HL-60/S4 treated with phorbol 12-myristate 13-acetate at 8.2 ng/mL for 4 days and 3 days (cell line): ENCODE data around the gene RSU1.
"Not testable (repeated sequence)": the region's sequence is repeated elsewhere in the genome, so short reads cannot be mapped to it uniquely, and the experiment has no call there.

Experiments
- in situ Hi-C: fragments of 300-500 bp; cut with MboI; formaldehyde crosslinking; loops from 2 replicates; pipeline ENCODE4 v1.15.0; 2022; ENCODE audit warnings: low sequenced_read_pairs

RSU1 gene

DNA sequence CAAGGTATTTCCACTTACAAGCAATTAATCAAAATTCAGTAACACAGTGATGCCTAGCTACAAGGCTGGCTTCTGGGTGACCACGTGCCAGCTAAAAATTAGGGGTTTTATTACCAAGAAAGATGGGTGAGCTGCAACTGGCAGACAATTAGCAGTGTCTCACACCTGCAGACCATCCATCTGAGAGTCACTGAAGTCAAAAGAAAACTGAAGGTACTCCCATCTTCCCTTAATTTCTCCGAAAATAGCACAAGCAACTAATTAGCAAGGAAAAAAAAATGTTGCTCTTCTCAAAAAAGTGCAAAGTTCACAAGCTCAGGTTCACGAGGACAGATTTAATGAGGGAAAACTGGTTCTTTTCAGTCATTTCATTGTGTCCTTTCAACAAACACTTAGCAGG is 28.4 kb downstream of the RSU1 start:
- in situ Hi-C loops, result loop anchor here (25.0 kb wide), 2 partner anchors 676 to 901 kb away; no protein-coding TSS in a partner anchor

DNA sequence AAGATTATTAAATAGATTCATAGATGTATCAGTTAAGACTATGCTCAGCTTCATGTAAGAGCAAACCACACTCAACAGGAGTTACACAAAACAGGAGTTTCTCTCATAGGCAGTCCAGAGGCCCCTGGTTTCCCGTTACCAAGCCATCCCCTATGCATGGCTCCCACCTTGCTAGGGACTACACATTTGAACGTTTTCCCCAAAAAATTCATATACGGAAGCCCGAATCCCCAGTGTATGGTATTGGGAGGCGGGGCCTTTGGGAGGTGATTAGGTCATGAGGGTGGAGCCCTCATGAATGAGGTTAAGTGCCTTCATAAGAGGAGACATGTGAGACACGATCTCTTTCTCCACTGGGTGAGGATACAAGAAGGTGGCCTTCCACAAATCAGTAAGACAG is 29.1 kb downstream of the RSU1 start:
- in situ Hi-C loops, result loop anchor here (25.0 kb wide), 2 partner anchors 676 to 901 kb away; no protein-coding TSS in a partner anchor

DNA sequence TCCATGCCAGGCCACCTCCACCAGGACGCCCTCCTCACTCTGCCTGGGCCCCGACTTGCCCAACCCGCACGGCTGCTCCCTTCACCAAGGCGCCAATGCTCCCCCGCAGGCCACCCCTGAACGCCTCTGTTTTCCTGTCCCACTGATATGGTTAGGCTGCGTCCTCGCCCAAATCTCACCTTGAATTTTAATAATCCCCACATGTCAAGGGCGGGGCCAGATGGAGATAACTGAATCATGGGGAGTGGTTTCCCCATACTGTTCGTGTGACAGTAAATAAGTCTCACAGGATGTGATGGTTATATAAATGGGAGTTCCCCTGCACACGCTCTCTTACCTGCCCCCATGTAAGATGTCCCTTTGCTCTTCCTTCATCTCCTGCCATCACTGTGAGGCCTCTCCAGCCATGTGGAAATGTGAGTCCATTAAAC is 29.8 kb downstream of the RSU1 start:
- in situ Hi-C loops, result loop anchor here (25.0 kb wide), 2 partner anchors 675 to 900 kb away; no protein-coding TSS in a partner anchor

DNA sequence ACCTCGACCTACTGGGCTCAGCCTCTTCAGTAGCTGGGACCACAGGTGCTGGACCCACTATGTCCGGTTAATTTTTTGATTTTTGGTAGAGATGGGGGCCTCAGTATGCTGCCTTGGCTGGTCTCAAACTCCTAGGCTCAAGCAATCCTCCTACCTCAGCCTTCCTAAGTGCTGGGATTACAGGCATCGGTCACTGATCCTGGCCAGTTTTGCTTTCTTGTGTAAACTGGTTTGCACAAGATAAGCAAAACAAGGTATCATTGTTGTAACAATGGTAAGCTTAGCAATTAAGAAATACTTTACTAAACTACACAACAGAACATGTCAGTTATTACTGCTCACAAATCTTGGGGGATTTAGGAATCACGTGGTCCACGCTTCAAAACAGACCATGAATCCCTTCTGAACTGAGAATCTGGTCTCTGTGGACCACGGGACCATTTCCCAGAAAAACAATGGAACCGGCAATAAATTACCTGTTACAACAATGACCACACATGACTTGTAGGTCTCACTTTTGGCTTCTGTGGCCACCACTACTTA is 36.8 kb downstream of the RSU1 start:
- in situ Hi-C loops, result loop anchor here (25.0 kb wide), 2 partner anchors 668 to 893 kb away; no protein-coding TSS in a partner anchor

DNA sequence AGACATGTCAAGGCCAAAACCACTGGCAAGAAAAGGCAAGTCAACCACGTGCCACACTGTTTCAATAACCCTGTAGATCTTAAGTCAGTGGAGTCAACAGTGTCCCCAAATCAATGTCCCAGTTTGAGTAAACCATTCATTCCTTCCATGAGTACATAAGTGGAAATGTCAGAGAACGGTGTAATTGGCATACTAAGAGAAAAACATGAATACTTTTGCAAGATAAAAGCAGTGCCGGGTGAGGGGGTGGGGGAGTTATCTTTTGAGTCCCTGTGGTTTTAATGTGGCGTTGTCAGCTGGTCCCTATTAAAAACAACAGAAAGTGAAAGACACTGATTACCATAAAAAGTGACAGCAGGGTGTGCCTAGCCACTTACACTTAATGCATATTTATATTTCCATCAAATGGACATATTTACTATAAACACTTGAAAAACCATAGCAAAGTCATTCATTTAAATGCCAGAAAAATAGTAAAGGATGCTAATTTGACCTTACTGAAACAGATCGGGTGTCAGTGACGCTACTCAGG is 37.8 kb downstream of the RSU1 start:
- in situ Hi-C loops, result loop anchor here (25.0 kb wide), 2 partner anchors 667 to 892 kb away; no protein-coding TSS in a partner anchor

DNA sequence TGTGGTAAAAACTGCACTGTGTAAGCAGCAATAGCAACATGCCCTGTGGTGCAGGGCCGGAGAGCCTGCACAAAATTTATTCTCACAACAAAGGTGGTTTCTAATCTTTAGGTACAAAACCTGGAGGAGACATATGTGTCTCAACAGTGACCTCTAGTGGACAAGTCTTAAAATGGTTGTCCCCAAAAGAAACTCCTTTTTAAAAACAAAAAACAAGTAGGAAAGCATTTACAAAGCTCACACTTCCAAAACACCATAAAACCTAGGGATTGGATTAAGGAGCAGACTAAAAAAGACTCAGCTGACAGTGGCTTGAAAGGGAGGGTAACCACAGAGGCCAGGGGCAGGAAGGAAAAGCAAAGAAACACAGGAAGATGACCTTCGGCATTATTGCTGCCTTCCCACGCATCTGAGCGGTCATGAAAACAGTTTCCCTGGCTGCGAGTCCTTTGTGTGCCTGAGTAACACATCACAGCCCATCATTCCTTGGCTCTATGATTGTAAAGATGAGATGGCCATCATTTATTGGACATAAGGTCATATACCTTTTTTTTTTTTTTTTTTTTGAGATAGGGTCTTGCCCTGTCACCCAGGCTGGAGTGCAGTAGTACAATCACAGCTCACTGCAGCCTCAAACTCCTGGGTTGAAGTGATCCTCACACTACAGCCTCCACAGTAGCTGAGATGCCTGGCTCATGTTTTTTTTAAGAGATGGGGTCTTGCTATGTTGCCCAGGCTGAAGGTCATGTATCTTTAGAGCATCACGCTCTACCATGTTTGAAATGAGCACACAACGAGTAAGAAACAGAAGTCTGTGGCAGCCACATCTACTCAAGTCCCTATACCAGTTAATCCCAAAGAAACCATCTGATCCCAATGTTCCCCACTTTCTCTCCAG is 39.5 kb downstream of the RSU1 start:
- in situ Hi-C loops, result loop anchor here (25.0 kb wide), 2 partner anchors 665 to 890 kb away; no protein-coding TSS in a partner anchor

DNA sequence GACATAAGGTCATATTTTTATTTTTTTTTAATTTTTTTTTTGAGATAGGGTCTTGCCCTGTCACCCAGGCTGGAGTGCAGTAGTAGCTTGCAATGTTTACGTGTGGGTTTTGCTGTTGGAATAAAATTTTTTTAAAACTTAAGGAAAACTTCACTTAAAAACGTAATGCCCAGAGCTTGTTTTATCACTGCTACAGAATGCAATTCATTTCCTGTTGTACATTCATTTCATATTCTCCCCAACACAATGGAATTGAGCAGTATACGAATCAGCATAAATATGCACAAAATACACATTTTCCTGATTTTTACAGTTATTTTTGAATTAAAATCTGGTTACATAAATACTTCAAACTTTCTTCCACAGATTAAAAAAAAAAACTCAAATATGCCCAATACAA is 40.3 kb downstream of the RSU1 start:
- in situ Hi-C loops, result loop anchor here (25.0 kb wide), 2 partner anchors 665 to 890 kb away; no protein-coding TSS in a partner anchor

DNA sequence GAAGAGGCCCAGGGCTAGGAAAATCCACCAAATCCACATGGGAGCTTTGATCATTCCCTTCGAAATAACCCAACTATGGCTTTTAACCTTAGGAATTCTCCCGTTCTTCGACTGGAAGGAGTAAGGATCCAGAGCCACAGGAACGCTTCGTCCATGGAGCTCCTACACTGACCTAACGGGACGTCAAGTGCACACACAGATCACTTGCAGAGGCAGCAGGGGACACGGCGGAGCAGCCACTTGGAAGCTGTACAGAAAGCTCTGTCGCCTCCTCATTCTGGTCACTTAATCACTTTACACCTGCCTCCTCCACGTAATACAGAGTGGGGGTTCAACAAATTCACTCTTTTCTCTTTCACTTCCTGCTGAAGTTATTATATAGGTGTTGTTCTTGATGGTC is 43.9 kb downstream of the RSU1 start:
- in situ Hi-C loops, result no loop called here

DNA sequence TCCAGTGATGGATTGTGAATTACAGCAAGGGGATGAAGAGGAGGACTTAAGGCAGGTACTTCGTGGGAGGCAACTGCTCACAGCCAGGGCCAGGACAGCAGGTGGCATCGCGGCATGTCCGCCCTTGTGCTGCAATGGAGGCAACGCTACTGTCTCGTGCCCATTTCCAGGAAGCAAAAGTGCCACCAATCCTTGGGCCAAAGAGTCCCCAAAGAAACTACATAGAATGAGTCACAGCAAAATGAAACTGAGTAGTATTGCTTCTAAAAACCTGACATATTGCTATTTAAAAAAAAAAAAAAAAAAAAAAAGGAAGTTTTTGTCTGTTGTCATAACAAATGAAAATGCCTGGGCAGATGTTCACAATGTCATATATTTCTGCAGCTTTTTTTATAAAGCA is 46.6 kb downstream of the RSU1 start:
- in situ Hi-C loops, result no loop called here

DNA sequence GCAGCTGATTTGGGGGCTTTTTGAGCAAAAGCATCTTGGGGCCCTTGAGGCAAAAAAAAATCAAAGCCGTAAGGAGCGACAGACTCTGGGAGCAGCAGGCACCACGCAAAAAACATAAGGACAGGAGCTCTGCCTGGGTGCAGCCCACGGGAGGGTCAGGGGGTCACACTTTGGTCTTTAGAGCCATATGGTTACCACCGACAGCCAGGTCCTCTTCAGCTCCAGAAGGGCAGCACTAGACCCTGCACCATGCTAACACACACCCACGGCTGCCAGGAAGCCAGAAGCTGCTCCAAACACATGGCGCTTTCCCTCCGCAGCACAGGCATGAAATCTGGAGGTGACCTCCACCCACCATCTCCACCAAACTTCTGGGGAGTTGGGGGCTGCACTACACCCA is 47.1 kb downstream of the RSU1 start:
- in situ Hi-C loops, result no loop called here

DNA sequence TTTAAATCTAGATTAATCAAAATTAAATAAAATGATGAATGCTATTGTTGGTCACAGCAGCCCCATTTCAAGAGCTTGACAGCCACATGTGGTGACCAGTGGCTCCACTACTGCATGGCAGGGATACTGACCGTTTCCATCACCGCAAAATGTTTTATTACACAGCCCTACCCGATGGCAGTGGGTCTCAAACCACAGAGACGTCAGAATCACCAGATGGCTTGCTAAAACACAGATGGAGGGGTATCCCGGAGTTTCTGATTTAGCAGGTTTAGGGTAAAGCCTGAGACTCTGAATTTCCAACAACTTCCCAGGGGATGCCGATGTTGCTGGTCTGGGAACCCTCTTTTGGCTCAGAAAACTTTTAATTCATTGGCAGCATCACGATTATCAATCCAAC is 47.9 kb downstream of the RSU1 start:
- in situ Hi-C loops, result no loop called here

DNA sequence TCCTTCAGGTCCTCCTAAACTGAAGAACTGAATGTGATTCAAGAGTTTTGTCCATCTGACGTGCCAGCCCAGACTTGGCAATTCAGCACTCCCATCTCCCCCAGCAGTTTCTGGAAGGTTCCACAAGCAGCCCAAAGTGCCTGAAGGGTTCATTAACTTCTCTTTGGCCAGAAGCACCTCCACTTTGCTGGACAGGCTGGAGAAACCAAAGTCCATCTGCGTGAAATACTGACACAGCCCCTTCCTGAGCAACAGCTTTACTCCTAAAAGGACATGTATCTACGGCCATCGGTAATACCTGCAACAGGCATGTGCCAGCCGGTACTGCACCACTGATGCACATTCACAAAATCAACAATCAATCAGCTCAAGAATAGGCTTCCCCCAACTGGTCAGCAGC is 48.5 kb downstream of the RSU1 start:
- in situ Hi-C loops, result no loop called here

DNA sequence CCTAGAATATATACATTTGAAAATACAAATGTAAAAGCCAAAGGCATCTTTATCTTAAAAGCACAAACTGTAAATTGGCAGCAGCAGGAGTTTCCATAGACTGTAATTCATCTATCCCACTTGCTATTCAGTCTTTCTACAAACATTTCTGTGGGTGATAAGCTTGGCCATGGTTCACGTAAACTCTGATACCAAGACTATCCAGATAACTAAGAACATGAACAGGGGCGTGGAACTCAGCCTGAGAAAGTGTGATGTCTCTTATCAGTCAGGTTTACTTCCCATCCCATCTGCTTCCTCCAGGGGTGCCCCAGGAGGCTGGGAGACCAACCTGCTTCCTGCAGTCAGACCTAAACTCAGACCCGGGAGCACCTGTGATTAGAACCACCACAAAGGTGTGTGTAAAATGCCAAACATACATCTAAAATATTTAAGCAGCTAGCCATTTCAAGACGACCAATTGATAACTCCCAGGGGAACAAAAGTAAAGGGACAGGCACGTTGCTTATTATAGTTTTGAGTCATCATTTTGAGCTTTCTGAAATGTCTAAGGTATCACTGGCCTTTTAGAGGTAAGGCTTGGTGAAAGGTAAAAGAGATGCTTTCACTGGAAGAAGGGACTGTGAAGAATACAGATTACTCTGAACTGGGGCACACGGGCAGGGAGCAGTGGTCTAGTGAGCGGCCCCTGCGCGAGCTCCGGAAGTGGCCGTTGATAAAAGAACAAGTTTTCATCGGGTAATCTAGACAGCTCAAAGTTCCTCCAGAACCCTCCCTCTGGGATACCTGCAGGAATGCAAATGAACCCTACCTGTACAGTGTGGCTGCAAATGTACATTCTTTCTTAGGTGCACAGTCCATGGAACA is 51.5 kb downstream of the RSU1 start:
- in situ Hi-C loops, result no loop called here

DNA sequence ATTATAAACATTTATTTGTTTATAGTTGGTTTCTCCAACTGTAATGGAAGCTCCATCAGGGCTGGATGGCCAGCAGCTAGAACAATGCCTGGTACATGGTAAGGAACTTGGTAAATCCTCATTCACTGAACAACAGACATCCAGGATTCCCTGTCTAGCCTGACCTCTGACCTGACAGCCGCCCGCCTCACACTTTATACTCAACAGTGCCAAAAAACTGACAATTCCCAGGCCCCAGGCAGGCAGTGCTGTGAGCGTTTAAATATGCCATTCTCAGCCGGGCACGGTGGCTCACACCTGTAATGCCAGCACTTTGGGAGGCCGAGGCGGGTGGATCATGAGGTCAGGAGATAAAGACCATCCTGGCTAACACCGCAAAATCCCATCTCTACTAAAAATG is 55.9 kb downstream of the RSU1 start:
- in situ Hi-C loops, result no loop called here

DNA sequence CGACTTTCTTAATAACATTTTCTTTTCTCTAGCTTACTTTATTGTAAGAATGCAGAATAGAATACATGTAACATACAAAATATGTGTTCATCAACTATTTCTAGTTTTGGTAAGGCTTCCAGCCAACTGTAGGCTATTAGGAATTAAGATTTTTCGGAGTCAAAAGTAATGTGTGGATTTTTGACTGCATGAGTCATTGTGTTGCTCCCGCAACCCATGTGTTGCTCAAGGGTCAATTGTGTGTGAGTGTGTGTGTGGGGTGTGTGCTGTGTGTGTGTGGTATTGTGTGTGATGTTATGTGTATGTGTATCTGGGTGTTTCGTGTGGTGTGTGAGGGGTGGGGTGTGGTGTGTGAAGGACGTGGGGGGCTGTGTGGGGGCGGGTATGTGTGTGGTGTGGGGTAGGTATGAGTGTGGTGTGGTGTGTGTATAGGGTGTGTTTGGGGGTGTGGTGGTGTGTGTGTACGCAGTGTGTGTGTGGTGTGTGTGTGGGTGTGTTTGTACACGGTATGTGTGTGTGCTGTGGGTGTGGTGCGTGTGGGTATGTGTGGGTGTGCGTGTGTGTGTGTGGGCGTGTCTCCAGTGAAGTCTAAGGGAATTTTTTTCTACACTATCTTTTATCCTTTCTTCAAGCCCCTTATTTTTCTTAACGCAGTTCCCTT is 60.5 kb downstream of the RSU1 start:
- in situ Hi-C loops, result no loop called here

DNA sequence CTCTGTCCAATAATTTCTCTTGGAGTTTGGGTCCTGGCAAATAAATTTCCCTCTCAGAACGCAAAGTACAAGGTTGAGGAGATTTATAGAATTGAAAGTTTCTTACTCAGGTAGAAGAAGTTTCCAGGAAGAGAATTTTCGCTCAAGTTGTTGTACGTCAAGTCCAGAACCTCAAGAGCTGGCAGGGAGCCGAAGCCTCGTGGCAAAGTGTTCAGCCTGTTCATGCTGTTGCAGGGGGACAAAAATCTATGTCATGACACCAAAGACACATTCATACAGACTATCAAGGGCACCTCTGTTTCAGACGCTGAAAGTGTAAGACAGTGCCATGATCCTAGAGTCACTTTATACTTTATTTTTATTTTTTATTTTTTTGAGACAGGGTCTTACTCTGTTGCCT is 62.5 kb downstream of the RSU1 start:
- in situ Hi-C loops, result no loop called here

DNA sequence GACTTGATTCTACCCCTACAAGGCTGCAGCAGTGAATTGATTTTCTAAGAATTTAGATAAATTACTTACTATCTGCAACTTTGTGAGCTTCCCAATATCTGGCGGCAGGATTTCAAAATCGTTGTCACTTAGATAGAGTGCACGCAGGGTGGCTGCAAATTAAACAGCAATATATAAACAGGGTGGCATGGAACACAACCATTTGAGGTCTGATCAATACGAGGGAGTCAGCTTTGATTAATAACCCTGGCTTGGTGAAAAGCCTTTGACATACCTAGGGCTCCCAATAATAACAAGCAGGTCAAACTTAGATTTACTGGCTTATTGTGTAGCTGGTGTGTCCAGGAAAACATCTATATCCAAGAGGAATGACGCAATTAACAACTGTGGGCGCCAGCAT is 64.4 kb downstream of the RSU1 start:
- in situ Hi-C loops, result not testable (repeated sequence)

DNA sequence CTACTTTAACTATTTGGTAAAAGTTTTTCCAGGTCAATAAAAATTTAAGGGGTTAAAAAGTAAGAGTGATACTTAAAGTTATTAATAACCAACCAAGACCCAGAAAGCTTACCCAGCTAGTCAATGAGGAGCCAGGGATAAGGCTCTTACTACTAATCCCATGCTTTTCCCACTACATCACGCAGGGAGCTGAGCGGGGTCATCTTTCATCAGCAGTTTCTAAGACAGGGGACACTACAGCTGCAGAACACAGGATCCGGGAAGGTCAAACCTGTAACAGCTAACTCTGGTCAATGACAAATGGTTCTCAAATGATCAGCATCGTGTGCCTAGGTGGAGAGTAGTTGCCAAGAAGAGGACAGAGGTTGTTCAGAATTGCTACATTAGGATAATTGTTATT is 65.1 kb downstream of the RSU1 start:
- in situ Hi-C loops, result no loop called here

DNA sequence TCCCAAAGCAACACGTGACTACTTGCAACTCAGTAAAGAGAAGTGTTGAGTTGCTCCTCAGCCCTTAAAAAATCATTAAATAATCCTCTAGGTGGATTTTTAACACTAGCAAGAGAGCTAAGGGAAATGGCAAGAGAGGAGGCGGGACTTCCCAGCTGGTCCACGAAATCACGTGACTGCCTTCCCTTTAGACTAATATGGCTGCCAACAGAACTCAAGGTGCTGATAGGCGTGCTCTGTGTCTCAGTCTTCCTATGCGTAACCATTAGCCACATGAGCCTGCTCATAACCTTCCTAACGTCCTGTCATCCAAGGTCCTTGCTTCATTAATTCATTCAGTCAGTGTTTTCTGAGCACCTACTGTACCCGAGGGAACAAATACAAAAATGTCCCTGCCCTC is 66.0 kb downstream of the RSU1 start:
- in situ Hi-C loops, result no loop called here

DNA sequence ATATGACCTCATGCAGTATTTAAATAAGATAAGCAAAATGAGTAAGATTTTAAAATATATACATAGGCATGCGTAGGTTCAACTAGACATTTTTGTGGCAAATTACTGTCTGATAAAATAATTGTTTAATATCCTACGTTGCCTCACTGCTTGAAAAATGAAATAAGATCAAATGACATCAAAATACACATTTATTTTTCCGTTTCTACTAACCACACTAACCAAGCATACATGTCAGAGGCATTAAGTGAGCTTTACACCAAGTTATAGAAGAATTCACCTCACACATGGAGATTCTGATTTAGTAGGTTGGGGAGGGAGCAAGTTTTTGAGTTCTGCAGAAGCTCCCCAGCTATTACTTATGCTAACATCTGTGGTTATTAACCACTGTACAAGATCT is 66.8 kb downstream of the RSU1 start:
- in situ Hi-C loops, result no loop called here
